OCI-LY1 (cell line): ENCODE data around the gene NAA80.

Source experiments
- EZH2 ChIP-seq: fragments of 200-600 bp; sonication (generic), shearing (Covaris generic); IDR thresholded peaks from 2 replicates; pipeline ENCODE4 v1.8.0; 2017; ENCODE audit warnings: borderline replicate concordance, mixed run types, mild to moderate bottlenecking, antibody characterized with exemption, low read length, moderate library complexity, mixed read lengths
- TF ChIP-seq, protein P1 (sequence below): fragments of 200-600 bp; sonication (generic), shearing (Covaris generic); IDR thresholded peaks from 2 replicates; pipeline ENCODE4 v1.5.1; 2017; ENCODE audit warnings: mild to moderate bottlenecking, antibody characterized with exemption, low read length, moderate library complexity, mixed read lengths

- TF ChIP-seq, protein P1, sequence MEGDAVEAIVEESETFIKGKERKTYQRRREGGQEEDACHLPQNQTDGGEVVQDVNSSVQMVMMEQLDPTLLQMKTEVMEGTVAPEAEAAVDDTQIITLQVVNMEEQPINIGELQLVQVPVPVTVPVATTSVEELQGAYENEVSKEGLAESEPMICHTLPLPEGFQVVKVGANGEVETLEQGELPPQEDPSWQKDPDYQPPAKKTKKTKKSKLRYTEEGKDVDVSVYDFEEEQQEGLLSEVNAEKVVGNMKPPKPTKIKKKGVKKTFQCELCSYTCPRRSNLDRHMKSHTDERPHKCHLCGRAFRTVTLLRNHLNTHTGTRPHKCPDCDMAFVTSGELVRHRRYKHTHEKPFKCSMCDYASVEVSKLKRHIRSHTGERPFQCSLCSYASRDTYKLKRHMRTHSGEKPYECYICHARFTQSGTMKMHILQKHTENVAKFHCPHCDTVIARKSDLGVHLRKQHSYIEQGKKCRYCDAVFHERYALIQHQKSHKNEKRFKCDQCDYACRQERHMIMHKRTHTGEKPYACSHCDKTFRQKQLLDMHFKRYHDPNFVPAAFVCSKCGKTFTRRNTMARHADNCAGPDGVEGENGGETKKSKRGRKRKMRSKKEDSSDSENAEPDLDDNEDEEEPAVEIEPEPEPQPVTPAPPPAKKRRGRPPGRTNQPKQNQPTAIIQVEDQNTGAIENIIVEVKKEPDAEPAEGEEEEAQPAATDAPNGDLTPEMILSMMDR, result peak; percentile 4; the same call in 1 of the 2 replicates
- TF ChIP-seq EZH2, result no peak
These were observed 52.7 kb downstream of the NAA80 start for GRCh38 chr3:50246517-50246954.
